Stimulated activated CD8-positive, alpha-beta memory T cell treated with anti-CD3 and anti-CD28 coated beads, Interleukin-12 subunit alpha, Interleukin-12 subunit beta, amount 100 ng/mL, for 24 hours (primary cell): ENCODE results near the gene DMRTB1.

Source experiments
- DNase-seq: peaks from one replicate; pipeline ENCODE4 v3.0.0-alpha.2; 2020; ENCODE audit errors: extremely low read depth

DMRTB1 gene

DNA sequence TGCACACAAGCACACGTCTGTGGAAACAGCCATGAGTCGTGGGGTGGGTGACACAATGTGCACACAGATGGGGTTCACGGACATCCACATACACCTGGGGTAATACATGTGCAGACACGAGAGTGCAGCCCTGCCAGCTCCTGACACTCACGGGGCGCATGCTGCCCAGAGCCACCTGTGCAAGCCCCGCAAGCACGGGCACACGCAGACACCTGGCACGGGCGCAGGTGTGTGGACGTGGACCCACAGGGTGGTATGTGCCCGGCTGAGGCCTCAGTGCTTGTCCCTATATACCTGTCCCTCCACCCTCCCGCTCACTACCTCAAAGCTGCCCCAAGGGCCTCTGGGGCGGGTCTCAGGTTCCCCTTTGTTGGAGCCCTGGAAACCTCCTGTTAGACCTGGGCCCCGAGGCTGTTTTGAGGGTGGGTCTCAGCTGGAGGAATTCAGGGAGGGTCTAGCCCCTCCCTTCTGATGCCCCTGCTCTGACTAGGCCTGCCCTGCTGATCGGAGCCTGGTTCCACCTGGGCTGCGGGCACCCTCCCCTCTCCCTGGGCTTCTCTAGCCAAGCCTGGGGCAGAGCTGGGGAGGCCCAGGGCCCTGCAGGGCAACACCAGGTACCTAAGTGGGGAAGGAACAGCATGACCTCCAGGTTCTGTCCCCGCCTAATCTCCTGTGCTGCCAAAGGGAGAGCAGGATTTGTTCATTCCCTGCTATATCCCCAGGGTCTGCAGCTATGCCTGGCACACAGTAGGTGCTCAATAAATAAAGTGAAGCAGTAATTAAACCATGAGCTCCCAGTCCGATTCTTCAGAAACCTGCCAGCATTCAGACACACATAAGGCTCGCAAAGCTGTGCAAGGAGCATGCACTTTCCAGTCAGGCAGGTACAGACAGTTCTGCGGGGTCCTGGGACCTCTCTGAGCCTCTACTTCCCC, 49.1 kb downstream of the DMRTB1 start:
- no peak for DNase-seq

GRCh38 chr1:53508991-53509666, 49.9 kb downstream of the DMRTB1 start:
- no peak for DNase-seq

- no peak for DNase-seq
Measured at GRCh38 chr1:53509775-53510174, 50.6 kb downstream of the DMRTB1 start.

DNA sequence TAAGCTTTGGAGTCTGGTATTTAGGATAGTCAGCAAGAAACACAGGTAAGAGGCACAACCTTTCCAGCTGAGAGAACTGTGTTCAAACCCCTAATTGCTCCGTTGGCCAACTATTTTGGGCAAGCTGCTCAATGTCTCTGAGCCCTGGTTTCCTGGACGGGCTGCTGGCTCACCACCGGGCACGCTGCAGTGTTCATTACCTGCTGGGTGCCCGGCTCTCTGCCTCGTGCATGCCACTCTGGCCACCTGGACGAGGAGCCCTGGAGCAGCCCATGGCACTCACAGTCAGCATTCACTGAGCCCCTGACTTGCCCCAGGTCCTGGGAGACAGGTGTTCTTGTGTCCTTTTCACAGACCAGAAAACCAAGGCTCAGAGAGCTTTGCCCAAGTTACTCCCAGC, 51.0 kb downstream of the DMRTB1 start:
- DNase-seq = no peak

- DNase-seq = no peak
Measured at GRCh38 chr1:53511323-53511932, 52.2 kb downstream of the DMRTB1 start.

DNA sequence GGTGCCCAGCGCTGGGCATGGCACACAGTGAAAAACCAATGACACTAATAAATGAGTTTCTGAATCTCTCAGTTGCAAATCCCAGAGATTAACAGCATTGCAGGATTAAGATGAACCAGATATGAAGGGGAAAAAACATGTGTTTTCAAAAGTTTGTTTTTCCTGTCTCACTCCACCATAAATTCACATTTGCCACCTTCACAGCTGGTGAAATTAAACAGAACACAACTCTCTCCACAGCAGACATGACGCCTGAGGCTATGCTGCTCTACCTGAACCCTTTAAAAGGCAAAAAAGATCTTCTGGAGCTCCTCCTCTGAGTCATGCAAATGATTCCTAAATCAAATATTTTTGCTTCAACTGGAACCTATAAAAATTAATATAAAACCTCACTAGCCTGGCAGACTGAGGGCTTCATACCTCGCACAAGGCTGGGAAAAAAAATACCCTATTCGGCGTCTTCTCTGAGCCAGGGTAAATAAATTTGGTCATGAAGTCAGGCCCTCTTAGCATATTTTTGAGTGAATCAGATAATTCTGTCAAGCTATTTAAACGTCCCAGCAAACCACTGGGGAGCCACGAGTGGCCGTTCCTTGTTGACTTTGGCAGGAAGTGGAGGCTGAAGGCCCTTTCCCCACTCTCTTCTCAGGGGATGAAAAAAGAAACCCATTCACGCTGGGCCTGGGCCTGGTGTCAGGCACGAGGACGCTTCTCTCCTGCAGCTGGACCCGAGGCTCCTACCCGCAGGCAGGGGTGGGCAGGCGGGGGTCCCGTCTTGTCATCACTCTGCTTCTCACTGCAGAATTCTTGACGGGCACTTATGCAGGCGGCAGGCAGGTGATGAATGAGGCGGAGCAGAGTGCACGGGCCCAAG, 53.0 kb downstream of the DMRTB1 start:
- DNase-seq = no peak

DNA sequence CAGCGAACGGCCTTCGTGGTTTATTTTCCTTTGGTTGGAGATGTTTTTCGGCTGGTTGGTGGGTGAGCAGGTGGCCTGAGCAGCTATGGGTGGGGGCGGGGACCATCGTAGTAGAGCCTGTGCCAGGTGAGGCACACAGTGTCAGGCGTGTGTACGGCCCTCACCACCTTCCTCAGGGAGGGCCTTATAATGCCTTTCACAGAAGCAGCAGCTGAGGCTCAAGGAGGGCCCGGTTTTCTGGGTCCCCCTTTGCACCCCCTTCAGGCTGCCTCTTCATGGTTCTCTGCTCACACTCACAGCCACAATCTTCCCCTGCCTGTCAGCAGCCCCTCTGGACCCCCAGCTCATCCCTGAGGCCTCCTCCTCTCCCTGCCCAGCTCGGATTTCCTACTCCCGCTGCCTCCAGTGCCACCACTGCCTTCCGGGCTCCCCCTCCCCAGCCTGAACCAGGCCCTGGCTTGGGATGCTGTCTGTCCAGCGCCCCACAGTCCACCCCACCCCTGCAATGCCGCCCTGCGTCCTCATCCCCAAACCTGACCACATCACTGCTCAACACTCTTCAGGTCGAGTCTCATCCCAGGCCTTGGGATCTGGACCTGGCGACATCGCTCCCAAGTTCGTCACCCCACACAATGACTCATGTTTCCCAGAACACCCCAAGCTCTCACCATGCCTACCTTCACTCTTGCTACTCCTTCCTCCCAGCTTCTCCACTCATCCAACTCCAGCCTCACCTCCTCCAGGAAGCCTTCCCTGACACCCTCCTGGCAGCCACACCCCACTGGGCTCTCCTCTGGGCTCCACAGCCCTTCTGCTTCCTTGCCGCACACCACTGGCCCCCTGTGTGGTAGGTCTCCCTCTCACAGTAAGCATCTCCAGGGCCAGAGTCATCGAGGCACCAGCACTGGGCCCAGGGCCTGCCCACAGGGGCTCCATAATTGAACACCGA, 53.9 kb downstream of the DMRTB1 start:
- DNase-seq = no peak

GRCh38 chr1:53513846-53514245, 54.6 kb downstream of the DMRTB1 start:
- DNase-seq = no peak

GRCh38 chr1:53514436-53514835, 55.2 kb downstream of the DMRTB1 start:
- no peak for DNase-seq

DNA sequence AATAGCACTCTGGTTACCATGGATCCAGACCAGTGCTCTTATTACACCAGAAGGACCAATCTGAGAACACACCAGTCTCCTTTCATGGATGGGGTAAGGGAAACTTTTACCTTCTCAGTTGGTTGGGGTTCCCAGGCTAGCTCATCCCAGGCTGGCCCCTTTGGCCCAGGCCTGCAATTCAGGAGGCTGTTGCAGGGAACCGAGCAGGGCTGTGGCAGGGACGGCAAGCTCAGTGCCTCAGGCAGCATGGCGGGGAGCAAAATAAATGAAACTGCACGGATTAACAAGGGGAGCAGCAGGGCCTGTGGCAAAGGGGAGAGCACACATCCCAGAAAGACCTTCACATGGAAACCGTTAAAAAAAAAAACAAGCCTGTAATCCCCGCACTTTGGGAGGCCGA, 57.0 kb downstream of the DMRTB1 start:
- DNase-seq = no peak
